Esophagus muscularis mucosa (tissue), 3 donors: Measurements from ENCODE around the gene NDUFA13.

Experiments
- EP300 ChIP-seq: sonication (generic); formaldehyde crosslinking; IDR thresholded peaks from one replicate; pipeline ENCODE4 v1.6.1; 2017; ENCODE audit warnings: antibody characterized with exemption
- POLR2AphosphoS5 ChIP-seq, 2 donors: sonication (generic); formaldehyde crosslinking; IDR thresholded peaks; one replicate each; pipeline ENCODE4 v1.6.1; 2017; ENCODE audit warnings: antibody characterized with exemption in 2 of 2

DNA sequence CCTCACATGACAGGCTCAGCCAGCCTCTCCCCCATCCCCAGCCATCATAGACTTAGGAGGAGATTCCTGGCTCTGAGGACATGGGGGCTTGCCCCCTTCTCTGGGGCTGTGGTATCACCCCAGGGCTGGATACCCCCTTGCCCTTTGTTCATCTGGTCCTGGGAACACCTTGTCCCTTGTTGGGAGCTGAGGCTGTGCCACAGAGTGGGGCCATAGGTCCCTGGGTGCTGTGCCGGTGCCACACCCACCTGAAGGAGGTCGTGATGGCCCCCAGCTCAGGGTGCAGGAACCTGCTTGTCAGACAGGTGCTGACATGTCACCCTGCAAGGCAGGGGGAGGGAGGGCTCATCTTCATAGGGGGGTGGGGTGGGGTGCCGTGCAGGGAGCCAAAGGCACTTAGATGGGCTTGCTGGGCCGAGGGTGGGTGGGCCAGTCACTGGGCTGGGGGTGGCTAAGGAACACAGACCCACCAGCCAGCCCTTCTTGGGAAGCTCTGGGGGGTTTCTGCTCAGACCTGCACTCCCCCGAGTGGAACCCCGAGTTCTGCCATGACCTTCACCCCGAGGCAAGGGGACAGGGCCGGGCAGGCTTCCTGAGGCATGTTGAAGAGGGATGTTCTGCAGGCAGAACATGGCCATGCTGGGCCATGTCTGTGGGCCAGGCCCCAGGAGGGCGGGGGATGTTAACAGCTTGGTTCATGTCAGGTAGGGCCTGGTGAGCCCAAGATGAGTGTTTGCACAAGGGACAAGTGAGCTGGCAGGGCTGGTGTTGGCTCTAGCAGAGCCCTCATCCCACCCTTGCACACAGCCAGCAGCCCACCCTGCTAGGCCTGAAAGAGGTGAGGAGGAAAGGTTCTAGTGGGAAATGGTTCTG, 28.7 kb upstream of the NDUFA13 start:
- TF ChIP-seq POLR2AphosphoS5 (IDR thresholded peaks at IDR 0.05): no peak
- TF ChIP-seq EP300: no peak
